ENCODE data around the gene SLN.
A peak's percentile ranks its signal among the peaks of the same experiment; 100 is the strongest.

Gene SLN

GRCh38 chr11:107720303-107720774 is 8.5 kb upstream of the SLN start:
- Histone ChIP-seq H3K36me3 (ENCODE audit: control insufficient read depth in 5 of 5, insufficient read depth in 5 of 5, low read length in 5 of 5) (no peaks in the 10 kb centered on the region), H3K27ac (ENCODE audit: low read depth, low read length) (peak overlapping the region; percentile 5), H3K4me3 (ENCODE audit: low read depth in 1 of 5, low read length in 5 of 5) (no peak overlapping the region), H3K9ac (ENCODE audit: low read length in 5 of 5) (no peak overlapping the region), H3K9me3 (ENCODE audit: control insufficient read depth in 5 of 5, low read length in 5 of 5) (peaks cover 0 to 3% (median 0%) of the 10 kb centered on the region in 5 donors), H3K27me3 (ENCODE audit: control insufficient read depth in 5 of 5, insufficient read depth in 4 of 5, low read length in 5 of 5) (no peaks in the 10 kb centered on the region), H3K4me1 (ENCODE audit: control insufficient read depth in 5 of 5, insufficient read depth in 5 of 5, low read length in 5 of 5) (peaks cover 0 to 8% (median 2%) of the 10 kb centered on the region in 5 donors)

DNA sequence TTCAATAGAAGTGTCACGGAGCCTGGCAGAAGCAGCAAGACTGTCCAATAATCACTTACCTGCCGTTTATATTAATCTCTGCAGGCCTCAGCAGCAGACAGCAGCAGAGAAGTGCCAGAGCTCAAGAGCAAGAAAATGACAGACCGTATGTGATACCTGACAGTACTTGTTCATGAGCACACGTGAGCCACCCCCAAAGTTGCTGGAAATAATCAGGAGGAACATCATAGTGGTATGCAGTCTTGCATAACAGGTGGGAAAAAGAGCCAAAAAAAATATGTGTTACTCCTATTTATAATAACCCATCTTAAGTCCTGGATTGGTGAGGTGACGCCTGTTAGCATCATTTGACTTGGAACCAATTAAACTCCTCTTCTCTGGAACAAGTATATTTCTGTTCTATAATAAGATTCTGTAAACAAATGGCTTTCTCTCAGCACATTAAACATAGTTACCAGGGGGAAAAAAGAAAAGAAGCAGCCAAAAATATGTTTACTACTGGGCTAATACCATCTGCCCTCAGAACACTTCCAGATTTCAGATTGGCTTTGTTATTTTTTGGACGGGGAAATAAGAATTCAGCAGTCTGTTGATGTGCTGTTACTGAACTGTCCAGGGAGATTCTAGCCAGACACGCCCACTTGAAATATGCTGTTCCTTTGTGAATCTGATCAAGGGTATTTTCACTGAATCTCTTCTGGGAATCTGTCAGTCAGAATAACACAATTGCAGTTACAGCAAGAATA is 7.9 kb upstream of the SLN start:
- H3K9me3 ChIP-seq (ENCODE audit: control insufficient read depth in 5 of 5, low read length in 5 of 5): peaks cover 0 to 3% (median 0%) of the 10 kb centered on the region in 5 donors
- H3K4me3 ChIP-seq (ENCODE audit: low read depth in 1 of 5, low read length in 5 of 5): no peak overlapping the region
- peaks cover 0 to 8% (median 2%) of the 10 kb centered on the region in 5 donors for H3K4me1 ChIP-seq (ENCODE audit: control insufficient read depth in 5 of 5, insufficient read depth in 5 of 5, low read length in 5 of 5)
- no peak overlapping the region for H3K9ac ChIP-seq (ENCODE audit: low read length in 5 of 5)
- H3K27ac ChIP-seq (ENCODE audit: low read depth, low read length): peak overlapping the region; percentile 5
- H3K27me3 ChIP-seq (ENCODE audit: control insufficient read depth in 5 of 5, insufficient read depth in 4 of 5, low read length in 5 of 5): no peaks in the 10 kb centered on the region
- H3K36me3 ChIP-seq (ENCODE audit: control insufficient read depth in 5 of 5, insufficient read depth in 5 of 5, low read length in 5 of 5): no peaks in the 10 kb centered on the region

GRCh38 chr11:107719073-107719472 is 7.2 kb upstream of the SLN start:
- Histone ChIP-seq H3K9ac (ENCODE audit: low read length in 5 of 5) (no peak overlapping the region), H3K4me3 (ENCODE audit: low read depth in 1 of 5, low read length in 5 of 5) (no peak overlapping the region), H3K4me1 (ENCODE audit: control insufficient read depth in 5 of 5, insufficient read depth in 5 of 5, low read length in 5 of 5) (peaks cover 0 to 8% (median 2%) of the 10 kb centered on the region in 5 donors), H3K27ac (ENCODE audit: low read depth, low read length) (no peak overlapping the region), H3K9me3 (ENCODE audit: control insufficient read depth in 5 of 5, low read length in 5 of 5) (peaks cover 0 to 3% (median 0%) of the 10 kb centered on the region in 5 donors), H3K27me3 (ENCODE audit: control insufficient read depth in 5 of 5, insufficient read depth in 4 of 5, low read length in 5 of 5) (no peaks in the 10 kb centered on the region), H3K36me3 (ENCODE audit: control insufficient read depth in 5 of 5, insufficient read depth in 5 of 5, low read length in 5 of 5) (no peaks in the 10 kb centered on the region)

DNA sequence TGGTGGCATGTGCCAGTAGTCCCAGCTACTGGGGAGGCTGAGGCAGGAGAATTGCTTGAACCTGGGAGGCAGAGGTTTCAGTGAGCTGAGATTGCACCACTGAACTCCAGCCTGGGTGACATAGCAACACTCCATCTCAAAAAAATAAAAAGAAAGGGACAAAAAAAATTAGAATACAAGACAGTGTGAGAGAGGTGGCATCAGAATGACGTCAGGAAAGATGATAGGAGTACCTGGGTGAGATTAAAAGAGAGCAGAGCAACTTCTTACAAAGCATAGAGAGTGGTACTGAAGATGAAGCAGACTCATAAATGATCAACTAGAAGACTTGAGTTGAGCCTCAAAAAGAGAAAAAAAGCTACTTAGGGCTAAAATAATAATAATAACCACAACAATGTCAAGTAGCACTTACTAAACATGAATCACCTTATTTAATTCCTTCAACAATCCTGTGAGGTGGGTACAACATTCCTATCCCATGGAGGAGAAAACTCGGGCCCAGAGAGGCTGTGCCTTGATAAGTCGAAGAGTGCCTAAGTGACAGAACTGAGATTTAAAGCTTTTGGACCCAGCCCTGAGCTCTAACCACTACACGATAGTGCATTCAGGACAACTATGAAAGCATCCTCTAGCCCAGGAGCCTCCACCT is 5.2 kb upstream of the SLN start:
- Histone ChIP-seq H3K27me3 (ENCODE audit: control insufficient read depth in 5 of 5, insufficient read depth in 4 of 5, low read length in 5 of 5) (no peaks in the 10 kb centered on the region), H3K9ac (ENCODE audit: low read length in 5 of 5) (no peak overlapping the region), H3K27ac (ENCODE audit: low read depth, low read length) (no peak overlapping the region), H3K9me3 (ENCODE audit: control insufficient read depth in 5 of 5, low read length in 5 of 5) (peaks cover 0 to 3% (median 0%) of the 10 kb centered on the region in 5 donors), H3K4me1 (ENCODE audit: control insufficient read depth in 5 of 5, insufficient read depth in 5 of 5, low read length in 5 of 5) (peaks cover 0 to 11% (median 2%) of the 10 kb centered on the region in 5 donors), H3K36me3 (ENCODE audit: control insufficient read depth in 5 of 5, insufficient read depth in 5 of 5, low read length in 5 of 5) (no peaks in the 10 kb centered on the region), H3K4me3 (ENCODE audit: low read depth in 1 of 5, low read length in 5 of 5) (no peak overlapping the region)

- H3K27me3 ChIP-seq (ENCODE audit: control insufficient read depth in 5 of 5, insufficient read depth in 4 of 5, low read length in 5 of 5): no peaks in the 10 kb centered on the region
- peaks cover 0 to 5% (median 0%) of the 10 kb centered on the region in 5 donors for H3K4me1 ChIP-seq (ENCODE audit: control insufficient read depth in 5 of 5, insufficient read depth in 5 of 5, low read length in 5 of 5)
- H3K9me3 ChIP-seq (ENCODE audit: control insufficient read depth in 5 of 5, low read length in 5 of 5): peaks cover 0 to 3% (median 0%) of the 10 kb centered on the region in 5 donors
- H3K9ac ChIP-seq (ENCODE audit: low read length in 5 of 5): no peak overlapping the region
- H3K4me3 ChIP-seq (ENCODE audit: low read depth in 1 of 5, low read length in 5 of 5): no peak overlapping the region
- no peaks in the 10 kb centered on the region for H3K36me3 ChIP-seq (ENCODE audit: control insufficient read depth in 5 of 5, insufficient read depth in 5 of 5, low read length in 5 of 5)
- H3K27ac ChIP-seq (ENCODE audit: low read depth, low read length): no peak overlapping the region
These were observed 1.2 kb upstream of the SLN start for GRCh38 chr11:107713009-107713408.

DNA sequence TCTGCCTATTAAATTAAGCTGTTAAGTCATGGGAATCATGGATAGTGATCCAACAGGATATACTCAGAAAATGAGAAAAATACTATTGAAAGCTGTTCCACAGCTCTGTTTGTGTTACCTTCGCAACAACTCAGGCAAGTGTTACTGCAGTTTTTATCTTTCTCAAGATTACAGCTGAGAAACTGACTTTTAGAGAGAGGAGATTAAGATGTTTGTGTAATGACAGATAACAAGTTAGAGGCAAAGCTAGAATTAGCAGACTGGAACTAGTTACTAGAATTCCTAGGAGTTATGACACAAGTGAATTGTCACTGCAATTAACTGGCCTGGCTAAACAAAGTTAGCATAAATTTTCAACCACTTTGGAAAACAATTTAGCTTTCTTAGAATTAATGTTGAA is 1.6 kb downstream of the SLN start:
- H3K27ac ChIP-seq (ENCODE audit: low read depth, low read length): no peak overlapping the region
- H3K4me1 ChIP-seq (ENCODE audit: control insufficient read depth in 5 of 5, insufficient read depth in 5 of 5, low read length in 5 of 5): peaks cover 0 to 5% (median 0%) of the 10 kb centered on the region in 5 donors
- H3K9me3 ChIP-seq (ENCODE audit: control insufficient read depth in 5 of 5, low read length in 5 of 5): no peaks in the 10 kb centered on the region
- no peaks in the 10 kb centered on the region for H3K36me3 ChIP-seq (ENCODE audit: control insufficient read depth in 5 of 5, insufficient read depth in 5 of 5, low read length in 5 of 5)
- peaks cover 0 to 3% (median 0%) of the 10 kb centered on the region in 5 donors for H3K27me3 ChIP-seq (ENCODE audit: control insufficient read depth in 5 of 5, insufficient read depth in 4 of 5, low read length in 5 of 5)
- no peak overlapping the region for H3K9ac ChIP-seq (ENCODE audit: low read length in 5 of 5)
- H3K4me3 ChIP-seq (ENCODE audit: low read depth in 1 of 5, low read length in 5 of 5): no peak overlapping the region

DNA sequence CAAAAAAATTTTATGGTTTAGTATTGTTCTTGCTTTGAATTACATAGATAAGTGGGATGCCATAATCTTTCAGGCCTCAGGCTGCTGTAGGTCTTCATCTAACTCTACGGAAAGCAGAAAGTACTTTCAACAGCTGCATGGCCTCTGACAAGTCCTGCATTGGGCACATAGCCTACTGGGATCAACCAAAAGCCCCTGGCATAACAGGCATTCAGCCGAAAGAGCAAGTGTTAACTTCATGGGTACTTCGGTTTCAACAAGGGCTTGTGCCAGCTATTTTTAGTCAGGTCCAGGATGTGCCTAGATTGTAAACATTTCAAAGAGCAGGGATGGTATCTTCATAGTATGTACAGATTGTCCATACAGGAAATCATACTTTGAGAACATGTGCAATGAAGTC is 3.1 kb downstream of the SLN start:
- no peak overlapping the region for H3K9ac ChIP-seq (ENCODE audit: low read length in 5 of 5)
- no peaks in the 10 kb centered on the region for H3K36me3 ChIP-seq (ENCODE audit: control insufficient read depth in 5 of 5, insufficient read depth in 5 of 5, low read length in 5 of 5)
- H3K27me3 ChIP-seq (ENCODE audit: control insufficient read depth in 5 of 5, insufficient read depth in 4 of 5, low read length in 5 of 5): peaks cover 0 to 3% (median 0%) of the 10 kb centered on the region in 5 donors
- peaks cover 0 to 5% (median 0%) of the 10 kb centered on the region in 5 donors for H3K4me1 ChIP-seq (ENCODE audit: control insufficient read depth in 5 of 5, insufficient read depth in 5 of 5, low read length in 5 of 5)
- no peak overlapping the region for H3K27ac ChIP-seq (ENCODE audit: low read depth, low read length)
- H3K4me3 ChIP-seq (ENCODE audit: low read depth in 1 of 5, low read length in 5 of 5): no peak overlapping the region
- H3K9me3 ChIP-seq (ENCODE audit: control insufficient read depth in 5 of 5, low read length in 5 of 5): no peaks in the 10 kb centered on the region

- H3K9me3 ChIP-seq (ENCODE audit: control insufficient read depth in 5 of 5, low read length in 5 of 5): no peaks in the 10 kb centered on the region
- no peak overlapping the region for H3K4me3 ChIP-seq (ENCODE audit: low read depth in 1 of 5, low read length in 5 of 5)
- H3K9ac ChIP-seq (ENCODE audit: low read length in 5 of 5): no peak overlapping the region
- H3K4me1 ChIP-seq (ENCODE audit: control insufficient read depth in 5 of 5, insufficient read depth in 5 of 5, low read length in 5 of 5): peaks cover 0 to under 1% (median 0%) of the 10 kb centered on the region in 5 donors
- H3K27ac ChIP-seq (ENCODE audit: low read depth, low read length): no peak overlapping the region
- peaks cover 0 to 3% (median 0%) of the 10 kb centered on the region in 5 donors for H3K27me3 ChIP-seq (ENCODE audit: control insufficient read depth in 5 of 5, insufficient read depth in 4 of 5, low read length in 5 of 5)
- H3K36me3 ChIP-seq (ENCODE audit: control insufficient read depth in 5 of 5, insufficient read depth in 5 of 5, low read length in 5 of 5): no peaks in the 10 kb centered on the region
These were observed 4.0 kb downstream of the SLN start for GRCh38 chr11:107707807-107708206.

GRCh38 chr11:107707215-107707671 is 4.6 kb downstream of the SLN start:
- H3K27me3 ChIP-seq (ENCODE audit: control insufficient read depth in 5 of 5, insufficient read depth in 4 of 5, low read length in 5 of 5): peaks cover 0 to 3% (median 0%) of the 10 kb centered on the region in 5 donors
- no peak overlapping the region for H3K27ac ChIP-seq (ENCODE audit: low read depth, low read length)
- no peaks in the 10 kb centered on the region for H3K9me3 ChIP-seq (ENCODE audit: control insufficient read depth in 5 of 5, low read length in 5 of 5)
- H3K36me3 ChIP-seq (ENCODE audit: control insufficient read depth in 5 of 5, insufficient read depth in 5 of 5, low read length in 5 of 5): no peaks in the 10 kb centered on the region
- H3K4me3 ChIP-seq (ENCODE audit: low read depth in 1 of 5, low read length in 5 of 5): no peak overlapping the region
- no peak overlapping the region for H3K9ac ChIP-seq (ENCODE audit: low read length in 5 of 5)
- no peaks in the 10 kb centered on the region for H3K4me1 ChIP-seq (ENCODE audit: control insufficient read depth in 5 of 5, insufficient read depth in 5 of 5, low read length in 5 of 5)

DNA sequence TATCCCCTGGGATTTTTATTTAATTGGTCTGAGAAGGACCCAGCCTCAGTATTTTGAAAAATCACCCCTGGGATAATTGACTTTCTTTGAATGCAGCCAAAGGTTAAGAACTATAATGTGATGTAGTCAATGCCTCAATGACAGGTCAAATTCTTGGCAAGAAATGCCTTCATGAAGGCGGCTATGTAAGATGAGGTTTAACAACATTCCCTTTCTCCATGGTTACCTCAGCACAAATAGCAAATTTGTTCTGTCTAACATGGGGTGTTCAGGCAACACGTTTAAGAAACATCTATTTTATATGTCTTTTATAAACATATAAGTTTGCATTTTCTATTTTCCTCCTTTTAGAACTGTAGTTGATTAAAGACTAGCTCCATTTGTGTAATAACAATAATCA is 5.3 kb downstream of the SLN start:
- Histone ChIP-seq H3K4me3 (ENCODE audit: low read depth in 1 of 5, low read length in 5 of 5) (no peak overlapping the region), H3K4me1 (ENCODE audit: control insufficient read depth in 5 of 5, insufficient read depth in 5 of 5, low read length in 5 of 5) (no peaks in the 10 kb centered on the region), H3K27me3 (ENCODE audit: control insufficient read depth in 5 of 5, insufficient read depth in 4 of 5, low read length in 5 of 5) (peaks cover 0 to 3% (median 0%) of the 10 kb centered on the region in 5 donors), H3K9ac (ENCODE audit: low read length in 5 of 5) (no peak overlapping the region), H3K27ac (ENCODE audit: low read depth, low read length) (no peak overlapping the region), H3K36me3 (ENCODE audit: control insufficient read depth in 5 of 5, insufficient read depth in 5 of 5, low read length in 5 of 5) (no peaks in the 10 kb centered on the region), H3K9me3 (ENCODE audit: control insufficient read depth in 5 of 5, low read length in 5 of 5) (no peaks in the 10 kb centered on the region)

Measured in subcutaneous abdominal adipose tissue (tissue), 5 donors.